CD8-positive, alpha-beta memory T cell (primary cell): Measurements from ENCODE around the gene AK1. TPM values are rescaled to one million over a fixed set of nuclear protein-coding genes. Genes with fewer than 3 reads are reported as not detected.

Source experiments
- CTCF ChIA-PET: fragments of 350-600 bp; sonication (Branson Sonifier 250); formaldehyde crosslinking; loops from one replicate; lab custom pipeline; 2021; ENCODE audit warnings: antibody characterized with exemption; lab: Charles Lee
- POLR2A ChIA-PET: fragments of 350-600 bp; sonication (Branson Sonifier 250); formaldehyde crosslinking; loops from one replicate; lab custom pipeline; 2021; ENCODE audit warnings: antibody characterized with exemption; lab: Charles Lee
- DNase-seq, 5 donors: peaks; one replicate each; pipeline versions ENCODE4 v3.0.0 to v3.0.0-alpha.2; 2020 to 2022; ENCODE audit warnings: mixed read lengths in 1 of 5
- H3K27ac ChIP-seq: one replicate; pipeline ENCODE4 v1.7.0; 2013; ENCODE audit warnings: low read depth, mild to moderate bottlenecking, low read length, moderate library complexity
- H3K27me3 ChIP-seq: 2 replicates; pipeline ENCODE4 v1.7.0; 2013; ENCODE audit warnings: low read length, mild to moderate bottlenecking; ENCODE audit not compliant: insufficient read depth, poor library complexity, severe bottlenecking
- H3K36me3 ChIP-seq: 2 replicates; pipeline ENCODE4 v1.7.0; 2013; ENCODE audit warnings: mild to moderate bottlenecking, low read length, moderate library complexity; ENCODE audit not compliant: insufficient read depth
- H3K4me1 ChIP-seq: 2 replicates; pipeline ENCODE4 v1.7.0; 2013; ENCODE audit warnings: mild to moderate bottlenecking, low read length, moderate library complexity; ENCODE audit not compliant: insufficient read depth
- H3K4me3 ChIP-seq: 2 replicates; pipeline ENCODE4 v1.7.0; 2013; ENCODE audit warnings: mild to moderate bottlenecking, low read length
- H3K9me3 ChIP-seq: 2 replicates; pipeline ENCODE4 v1.7.0; 2013; ENCODE audit warnings: mild to moderate bottlenecking, low read length
- H3K27ac Mint-ChIP-seq, 8 donors: one replicate each; pipeline ENCODE4 v1.8.0; 2020 to 2021; ENCODE audit warnings: mixed read lengths in 8 of 8, mild to moderate bottlenecking in 6 of 8, inconsistent platforms in 3 of 8, moderate library complexity in 3 of 8
- H3K27me3 Mint-ChIP-seq, 2 donors: one replicate each; pipeline ENCODE4 v1.8.0; 2020 to 2021; ENCODE audit warnings: mixed read lengths in 2 of 2, mild to moderate bottlenecking in 1 of 2, moderate library complexity in 1 of 2
- H3K36me3 Mint-ChIP-seq, 3 donors: one replicate each; pipeline ENCODE4 v1.8.0; 2020 to 2021; ENCODE audit warnings: mixed read lengths in 3 of 3, inconsistent platforms in 1 of 3, mild to moderate bottlenecking in 1 of 3
- H3K4me1 Mint-ChIP-seq, 3 donors: one replicate each; pipeline ENCODE4 v1.8.0; 2020 to 2021; ENCODE audit warnings: mixed read lengths in 3 of 3, inconsistent platforms in 1 of 3, mild to moderate bottlenecking in 1 of 3
- H3K4me3 Mint-ChIP-seq, 7 donors: one replicate each; pipeline ENCODE4 v1.8.0; 2020 to 2021; ENCODE audit warnings: mixed read lengths in 7 of 7, mild to moderate bottlenecking in 6 of 7, moderate library complexity in 4 of 7, inconsistent platforms in 2 of 7
- H3K9me3 Mint-ChIP-seq, 5 donors: one replicate each; pipeline ENCODE4 v1.8.0; 2020 to 2022; ENCODE audit warnings: mixed read lengths in 5 of 5, mild to moderate bottlenecking in 3 of 5, moderate library complexity in 2 of 5, inconsistent platforms in 1 of 5
- polyA plus RNA-seq: library from polyadenylated mRNA; unstranded; fragments of 300-500 nt; fragmentation: Illumina TruSeq; gene quantifications from one replicate; pipeline ENCODE4 v1.2.3, GENCODE V29; 2021
- total RNA-seq, 2 experiments: library from RNA; stranded (reverse); gene quantifications; one replicate each; pipeline ENCODE4 v1.2.3, GENCODE V29; 2021

AK1 gene
- total and polyA plus RNA-seq, 3 experiments from 2014 or later: 0.23 to 20.0 (median 15.8) TPM

- Histone ChIP-seq H3K27ac (peak overlapping the region; percentile 47), H3K9me3 (no peaks in the 10 kb centered on the region), H3K36me3 (peaks cover 24% of the 10 kb centered on the region), H3K27me3 (no peaks in the 10 kb centered on the region), H3K4me3 (peak overlapping the region; percentile 55), H3K4me1 (peaks cover 36% of the 10 kb centered on the region)
- POLR2A ChIA-PET: interaction anchor here (0.6 to 1.5 kb wide), 2 partner anchors 8 to 17 kb away, joined by 4 to 7 read pairs; partner anchors contain the start of gene ST6GALNAC4
- CTCF ChIA-PET: interaction anchor here (0.6 to 1.6 kb wide), 5 partner anchors 12 to 164 kb away, joined by 3 to 5 read pairs (median 3); partner anchors contain the start of genes ST6GALNAC4 and TOR2A
- DNase-seq: peak in 1 of 5 donors; percentile 31
- Mint-ChIP-seq H3K9me3 (peaks cover 0 to 3% (median 0%) of the 10 kb centered on the region in 5 donors), H3K4me3 (peak overlapping the region; percentile 83 to 91 (median 88)), H3K27me3 (no peaks in the 10 kb centered on the region), H3K27ac (peak overlapping the region in 7 of 8 donors; percentile 70 to 97 (median 91)), H3K4me1 (peaks cover 35 to 63% (median 46%) of the 10 kb centered on the region in 3 donors), H3K36me3 (peaks cover 25 to 44% (median 27%) of the 10 kb centered on the region in 3 donors)
Measured at GRCh38 chr9:127898433-127899127, 21.1 kb upstream of the AK1 start.

GRCh38 chr9:127897193-127897692 is 19.8 kb upstream of the AK1 start:
- CTCF ChIA-PET: interaction anchor here (1.3 to 1.4 kb wide), 2 partner anchors 24 to 28 kb away, joined by 4 to 7 read pairs; no protein-coding TSS in a partner anchor
- H3K36me3 ChIP-seq: peaks cover 34% of the 10 kb centered on the region
- H3K4me3 ChIP-seq: no peak overlapping the region
- peaks cover 36 to 57% (median 39%) of the 10 kb centered on the region in 3 donors for H3K36me3 Mint-ChIP-seq
- no peaks in the 10 kb centered on the region for H3K9me3 ChIP-seq
- peak overlapping the region; percentile 24 to 88 (median 54) for H3K4me3 Mint-ChIP-seq
- no peaks in the 10 kb centered on the region for H3K27me3 ChIP-seq
- peaks cover 29% of the 10 kb centered on the region for H3K4me1 ChIP-seq
- H3K27ac Mint-ChIP-seq: peak overlapping the region in 5 of 8 donors; percentile 36 to 91 (median 82)
- H3K27me3 Mint-ChIP-seq: no peaks in the 10 kb centered on the region
- POLR2A ChIA-PET: interaction anchor here (1.3 kb wide), 1 partner anchor 9 kb away, joined by 4 read pairs; no protein-coding TSS in a partner anchor
- peak overlapping the region; percentile 12 for H3K27ac ChIP-seq
- peaks cover 31 to 60% (median 46%) of the 10 kb centered on the region in 3 donors for H3K4me1 Mint-ChIP-seq
- DNase-seq: peak in 1 of 5 donors; percentile 28
- H3K9me3 Mint-ChIP-seq: peaks cover 0 to 11% (median 0%) of the 10 kb centered on the region in 5 donors

GRCh38 chr9:127896395-127897192 is 19.1 kb upstream of the AK1 start:
- Histone ChIP-seq H3K4me1 (peaks cover 29% of the 10 kb centered on the region), H3K27ac (peak overlapping the region; percentile 12), H3K9me3 (no peaks in the 10 kb centered on the region), H3K36me3 (peaks cover 34% of the 10 kb centered on the region), H3K4me3 (no peak overlapping the region), H3K27me3 (no peaks in the 10 kb centered on the region)
- ChIA-PET CTCF (interaction anchor here (1.3 to 1.4 kb wide), 2 partner anchors 25 to 27 kb away, joined by 4 to 7 read pairs; no protein-coding TSS in a partner anchor), POLR2A (interaction anchor here (1.3 kb wide), 2 partner anchors 9 kb away, joined by 4 read pairs; no protein-coding TSS in a partner anchor)
- DNase-seq: no peak
- H3K4me1 Mint-ChIP-seq: peaks cover 26 to 57% (median 42%) of the 10 kb centered on the region in 3 donors
- H3K9me3 Mint-ChIP-seq: peaks cover 0 to 11% (median 0%) of the 10 kb centered on the region in 5 donors
- peak overlapping the region; percentile 19 to 86 (median 64) for H3K27ac Mint-ChIP-seq
- H3K27me3 Mint-ChIP-seq: no peaks in the 10 kb centered on the region
- peak overlapping the region in 2 of 7 donors; percentile 44 to 52 for H3K4me3 Mint-ChIP-seq
- H3K36me3 Mint-ChIP-seq: peaks cover 38 to 59% (median 39%) of the 10 kb centered on the region in 3 donors

- peak overlapping the region in 4 of 8 donors; percentile 19 to 84 (median 40) for H3K27ac Mint-ChIP-seq
- peaks cover 0 to 1% of the 10 kb centered on the region in 2 donors for H3K27me3 Mint-ChIP-seq
- CTCF ChIA-PET: interaction anchor here (1.4 to 1.8 kb wide), 2 partner anchors 26 to 161 kb away, joined by 7 read pairs; partner anchors contain the start of gene TOR2A
- H3K9me3 Mint-ChIP-seq: peaks cover 0 to 11% (median 0%) of the 10 kb centered on the region in 5 donors
- POLR2A ChIA-PET: interaction anchor here (1.3 kb wide), 1 partner anchor 9 kb away, joined by 4 read pairs; no protein-coding TSS in a partner anchor
- H3K36me3 ChIP-seq: peaks cover 36% of the 10 kb centered on the region
- H3K4me1 Mint-ChIP-seq: peaks cover 22 to 59% (median 37%) of the 10 kb centered on the region in 3 donors
- H3K9me3 ChIP-seq: no peaks in the 10 kb centered on the region
- peak overlapping the region in 1 of 7 donors; percentile 60 for H3K4me3 Mint-ChIP-seq
- peaks cover 25% of the 10 kb centered on the region for H3K4me1 ChIP-seq
- no peaks in the 10 kb centered on the region for H3K27me3 ChIP-seq
- DNase-seq: no peak
- no peak overlapping the region for H3K27ac ChIP-seq
- H3K4me3 ChIP-seq: no peak overlapping the region
- H3K36me3 Mint-ChIP-seq: peaks cover 39 to 65% (median 42%) of the 10 kb centered on the region in 3 donors
Measured at GRCh38 chr9:127895811-127896210, 18.3 kb upstream of the AK1 start.

- Histone ChIP-seq H3K27me3 (no peaks in the 10 kb centered on the region), H3K36me3 (peaks cover 46% of the 10 kb centered on the region), H3K27ac (no peak overlapping the region), H3K9me3 (no peaks in the 10 kb centered on the region), H3K4me1 (peaks cover 15% of the 10 kb centered on the region), H3K4me3 (no peak overlapping the region)
- H3K4me1 Mint-ChIP-seq: peaks cover 15 to 51% (median 35%) of the 10 kb centered on the region in 3 donors
- ChIA-PET POLR2A (no interaction called here), CTCF (interaction anchor here (1.2 to 2.0 kb wide), 4 partner anchors 11 to 158 kb away, joined by 3 to 6 read pairs (median 4); partner anchors contain the start of gene TOR2A)
- peak overlapping the region in 2 of 8 donors; percentile 44 to 60 for H3K27ac Mint-ChIP-seq
- DNase-seq: no peak
- H3K36me3 Mint-ChIP-seq: peaks cover 39 to 79% (median 42%) of the 10 kb centered on the region in 3 donors
- H3K9me3 Mint-ChIP-seq: peaks cover 0 to 11% (median 0%) of the 10 kb centered on the region in 5 donors
- H3K27me3 Mint-ChIP-seq: peaks cover 0 to 1% of the 10 kb centered on the region in 2 donors
- H3K4me3 Mint-ChIP-seq: no peak overlapping the region
Measured at GRCh38 chr9:127893392-127893791, 15.9 kb upstream of the AK1 start.

- Histone ChIP-seq H3K27me3 (no peaks in the 10 kb centered on the region), H3K4me1 (peaks cover 11% of the 10 kb centered on the region), H3K4me3 (no peak overlapping the region), H3K36me3 (peaks cover 49% of the 10 kb centered on the region), H3K9me3 (no peaks in the 10 kb centered on the region), H3K27ac (no peak overlapping the region)
- peak overlapping the region in 5 of 8 donors; percentile 6 to 90 (median 51) for H3K27ac Mint-ChIP-seq
- H3K27me3 Mint-ChIP-seq: peaks cover 0 to 1% of the 10 kb centered on the region in 2 donors
- peaks cover 39 to 82% (median 43%) of the 10 kb centered on the region in 3 donors for H3K36me3 Mint-ChIP-seq
- peaks cover 13 to 48% (median 31%) of the 10 kb centered on the region in 3 donors for H3K4me1 Mint-ChIP-seq
- H3K4me3 Mint-ChIP-seq: no peak overlapping the region
- H3K9me3 Mint-ChIP-seq: peaks cover 0 to 11% (median 0%) of the 10 kb centered on the region in 5 donors
- DNase-seq: no peak
- ChIA-PET CTCF (interaction anchor here (1.2 to 1.5 kb wide), 3 partner anchors 10 to 158 kb away, joined by 3 to 4 read pairs (median 3); partner anchors contain the start of gene TOR2A), POLR2A (no interaction called here)
Measured at GRCh38 chr9:127892831-127893230, 15.4 kb upstream of the AK1 start.

GRCh38 chr9:127890053-127890452 is 12.6 kb upstream of the AK1 start:
- CTCF ChIA-PET: interaction anchor here (1.2 to 2.9 kb wide), 3 partner anchors 10 to 32 kb away, joined by 4 to 15 read pairs (median 8); no protein-coding TSS in a partner anchor
- Histone ChIP-seq H3K27ac (no peak overlapping the region), H3K4me1 (no peaks in the 10 kb centered on the region), H3K4me3 (no peak overlapping the region), H3K27me3 (no peaks in the 10 kb centered on the region), H3K9me3 (no peaks in the 10 kb centered on the region), H3K36me3 (peaks cover 57% of the 10 kb centered on the region)
- Mint-ChIP-seq H3K9me3 (peaks cover 0 to 11% (median 0%) of the 10 kb centered on the region in 5 donors), H3K27me3 (peaks cover 0 to 1% of the 10 kb centered on the region in 2 donors), H3K4me1 (peaks cover 4 to 30% (median 15%) of the 10 kb centered on the region in 3 donors), H3K27ac (no peak overlapping the region), H3K36me3 (peaks cover 27 to 88% (median 36%) of the 10 kb centered on the region in 3 donors), H3K4me3 (no peak overlapping the region)
- POLR2A ChIA-PET: interaction anchor here (0.5 kb wide), 1 partner anchor 111 kb away, joined by 3 read pairs; no protein-coding TSS in a partner anchor
- no peak for DNase-seq
